Testis (tissue), 2 donors: Measurements from ENCODE around the gene BSND.

Source experiments
- CTCF ChIP-seq, 3 experiments: fragments of 450-650 bp in 2 of 3; fragments of 200-600 bp in 1 of 3; sonication (generic) in 1 of 3; IDR thresholded peaks; one replicate each; pipeline ENCODE4 v1.5.1; 2016 to 2019; ENCODE audit warnings: antibody characterized with exemption in 3 of 3, mild to moderate bottlenecking in 2 of 3, moderate library complexity in 1 of 3
- POLR2A ChIP-seq: fragments of 450-650 bp; IDR thresholded peaks from one replicate; pipeline ENCODE4 v1.6.1; 2017; ENCODE audit warnings: antibody characterized with exemption, mild to moderate bottlenecking, moderate library complexity

- TF ChIP-seq POLR2A (no peak), CTCF (IDR thresholded peaks at IDR 0.05) (no peak)
Observed at GRCh38 chr1:54985556-54985955, 13.2 kb upstream of the BSND start.
